Gastrocnemius medialis (tissue), 4 donors: ENCODE data around the gene CRYGN.

ENCODE experiments used
- CTCF ChIP-seq, 5 experiments: fragments of 450-650 bp in 3 of 5; fragments of 200-600 bp in 2 of 5; sonication (generic) in 2 of 5; IDR thresholded peaks in 4 of 5; conservative IDR thresholded peaks in 1 of 5; 1 replicate in 4 of 5; 2 replicates in 1 of 5; pipeline ENCODE4 v1.5.1; 2016 to 2019; ENCODE audit warnings: antibody characterized with exemption in 5 of 5, mild to moderate bottlenecking in 3 of 5, moderate library complexity in 3 of 5
- POLR2A ChIP-seq, 2 donors: fragments of 450-650 bp; IDR thresholded peaks; one replicate each; pipeline ENCODE4 v1.6.1; 2017; ENCODE audit warnings: antibody characterized with exemption in 2 of 2, mild to moderate bottlenecking in 2 of 2, moderate library complexity in 2 of 2

DNA sequence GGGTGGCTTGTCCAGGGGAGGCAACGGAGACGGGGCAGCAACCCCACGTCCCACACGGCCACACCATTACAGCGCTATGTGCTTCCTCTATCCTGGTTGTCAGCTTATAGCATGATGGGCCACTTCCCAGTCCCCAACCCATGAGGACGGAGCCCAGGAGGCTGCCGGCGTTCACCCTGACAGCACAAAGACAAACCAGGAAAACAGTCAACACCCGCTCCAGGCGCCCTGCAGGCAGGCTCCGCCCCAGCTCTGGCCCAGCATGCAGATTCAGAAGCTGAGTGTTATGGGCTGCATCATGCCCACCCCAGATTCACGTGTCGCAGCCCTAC is 44.9 kb downstream of the CRYGN start:
- TF ChIP-seq CTCF (IDR thresholded peaks at IDR 0.05 in 4 of 5, conservative IDR thresholded peaks at IDR 0.05 in 1 of 5): no peak
- no peak for TF ChIP-seq POLR2A (IDR thresholded peaks at IDR 0.05)
